ENCODE data around the gene GEMIN2.

GRCh38 chr14:39154594-39155189, 40.6 kb downstream of the GEMIN2 start:
- TF ChIP-seq POLR2AphosphoS5 (IDR thresholded peaks at IDR 0.05) (no peak), POLR2A (IDR thresholded peaks at IDR 0.05) (no peak)

All from gastroesophageal sphincter (tissue), 2 donors.